H7 (cell line): ENCODE data around the gene UBE2F. TPM values are rescaled to one million over a fixed set of nuclear protein-coding genes. Genes with fewer than 3 reads are reported as not detected.

Experiments used
- DNase-seq: peaks from one replicate; pipeline ENCODE4 v3.0.0; 2012
- H3K27me3 ChIP-seq: 2 replicates; pipeline ENCODE4 v1.6.0; 2011; ENCODE audit warnings: mild to moderate bottlenecking, low read length; ENCODE audit not compliant: control insufficient read depth, insufficient read depth
- H3K36me3 ChIP-seq: replicated peaks from 2 replicates; pipeline ENCODE4 v1.5.1; 2011; ENCODE audit warnings: low read length; ENCODE audit not compliant: control insufficient read depth, insufficient read depth
- H3K4me3 ChIP-seq: 2 replicates; pipeline ENCODE4 v1.5.1; 2011; ENCODE audit warnings: low read depth, mild to moderate bottlenecking, control low read depth, low read length, moderate library complexity; ENCODE audit not compliant: insufficient read depth
- total RNA-seq: library from RNA; depleted of rRNA; stranded (reverse); fragments of >200 nt; shearing (Covaris generic); gene quantifications from 2 replicates; pipeline ENCODE4 v1.2.3, GENCODE V29; 2014; rRNA removed

Gene UBE2F
- total RNA-seq: 36.9 and 54.8 TPM in 2 replicates

- Histone ChIP-seq H3K27me3 (peaks cover 2% of the 10 kb centered on the region; the same call in 1 of the 2 replicates), H3K36me3 (no peaks in the 10 kb centered on the region; the same call in 1 of the 2 replicates), H3K4me3 (peak within 1 kb of the TSS; percentile 79)
- DNase-seq: peak; percentile 99
Observed at GRCh38 chr2:237966565-237967462, at the start of gene UBE2F. UBE2F (plus strand) TSS chr2:237967014; CDS start chr2:237973108, 6,094 bp downstream.

GRCh38 chr2:237917696-237918374, 49.0 kb upstream of the UBE2F start:
- no peak for DNase-seq
- no peak overlapping the region for H3K4me3 ChIP-seq
- no peaks in the 10 kb centered on the region for H3K27me3 ChIP-seq
- H3K36me3 ChIP-seq: no peaks in the 10 kb centered on the region

GRCh38 chr2:237919593-237919992, 47.2 kb upstream of the UBE2F start:
- no peaks in the 10 kb centered on the region; the same call in 1 of the 2 replicates for H3K27me3 ChIP-seq
- no peaks in the 10 kb centered on the region for H3K36me3 ChIP-seq
- H3K4me3 ChIP-seq: no peak overlapping the region
- no peak for DNase-seq

GRCh38 chr2:237920673-237921072, 46.1 kb upstream of the UBE2F start:
- Histone ChIP-seq H3K36me3 (no peaks in the 10 kb centered on the region), H3K27me3 (no peaks in the 10 kb centered on the region; the same call in 1 of the 2 replicates), H3K4me3 (no peak overlapping the region)
- DNase-seq: no peak

GRCh38 chr2:237921967-237922492, 44.8 kb upstream of the UBE2F start:
- Histone ChIP-seq H3K27me3 (no peaks in the 10 kb centered on the region; the same call in 1 of the 2 replicates), H3K36me3 (no peaks in the 10 kb centered on the region), H3K4me3 (no peak overlapping the region)
- DNase-seq: no peak

- H3K36me3 ChIP-seq: no peaks in the 10 kb centered on the region
- no peaks in the 10 kb centered on the region; the same call in 1 of the 2 replicates for H3K27me3 ChIP-seq
- peak; percentile 76 for DNase-seq
- no peak overlapping the region for H3K4me3 ChIP-seq
Observed at GRCh38 chr2:237922641-237923361, 44.0 kb upstream of the UBE2F start.

GRCh38 chr2:237923481-237924163, 43.2 kb upstream of the UBE2F start:
- Histone ChIP-seq H3K36me3 (no peaks in the 10 kb centered on the region), H3K4me3 (no peak overlapping the region), H3K27me3 (no peaks in the 10 kb centered on the region; the same call in 1 of the 2 replicates)
- DNase-seq: peak; percentile 99

GRCh38 chr2:237924164-237924534, 42.7 kb upstream of the UBE2F start:
- Histone ChIP-seq H3K27me3 (no peaks in the 10 kb centered on the region; the same call in 1 of the 2 replicates), H3K4me3 (no peak overlapping the region), H3K36me3 (no peaks in the 10 kb centered on the region)
- no peak for DNase-seq

GRCh38 chr2:237927135-237927534, 39.7 kb upstream of the UBE2F start:
- Histone ChIP-seq H3K36me3 (no peaks in the 10 kb centered on the region), H3K4me3 (no peak overlapping the region), H3K27me3 (no peaks in the 10 kb centered on the region; the same call in 1 of the 2 replicates)
- no peak for DNase-seq

- DNase-seq: no peak
- no peaks in the 10 kb centered on the region; the same call in 1 of the 2 replicates for H3K27me3 ChIP-seq
- H3K36me3 ChIP-seq: no peaks in the 10 kb centered on the region
- H3K4me3 ChIP-seq: no peak overlapping the region
Observed at GRCh38 chr2:237927986-237928385, 38.8 kb upstream of the UBE2F start.

GRCh38 chr2:237929979-237930378, 36.8 kb upstream of the UBE2F start:
- DNase-seq: no peak
- Histone ChIP-seq H3K27me3 (no peaks in the 10 kb centered on the region), H3K4me3 (no peak overlapping the region), H3K36me3 (no peaks in the 10 kb centered on the region)

- Histone ChIP-seq H3K4me3 (no peak overlapping the region), H3K27me3 (no peaks in the 10 kb centered on the region), H3K36me3 (no peaks in the 10 kb centered on the region)
- DNase-seq: no peak
Observed at GRCh38 chr2:237931205-237931721, 35.6 kb upstream of the UBE2F start.

GRCh38 chr2:237932731-237933131, 34.1 kb upstream of the UBE2F start:
- Histone ChIP-seq H3K27me3 (no peaks in the 10 kb centered on the region), H3K4me3 (no peak overlapping the region), H3K36me3 (no peaks in the 10 kb centered on the region)
- DNase-seq: no peak
